OCI-LY7 (cell line): ENCODE results near the gene FAM227B. TPM values are rescaled to one million over a fixed set of nuclear protein-coding genes. Genes with fewer than 3 reads are reported as not detected.

ENCODE experiments used
- BruUV-seq: library from RNA; stranded (reverse); fragments of 400-500 nt; replicated peaks from 2 replicates; lab custom pipeline; 2021; lab: Mats Ljungman, UMichigan
- CTCF ChIA-PET: fragments of 300-600 bp; sonication (Branson Sonifier 250); formaldehyde crosslinking; loops from one replicate; lab custom pipeline; 2022; ENCODE audit warnings: antibody characterized with exemption; ENCODE audit not compliant: unreplicated experiment; lab: Charles Lee
- POLR2A ChIA-PET: fragments of 300-600 bp; sonication (Branson Sonifier 250); formaldehyde crosslinking; loops from one replicate; lab custom pipeline; 2022; ENCODE audit warnings: antibody characterized with exemption; lab: Charles Lee
- DNase-seq: peaks from one replicate; pipeline ENCODE4 v3.0.0-alpha.2; 2015; ENCODE audit warnings: low spot score
- H2AFZ ChIP-seq: fragments of 200-600 bp; sonication (generic), shearing (Covaris generic); 2 replicates; pipeline ENCODE4 v1.6.1; 2014; ENCODE audit warnings: mild to moderate bottlenecking, antibody characterized with exemption, low read length, moderate library complexity
- H3K27ac ChIP-seq: fragments of 200-600 bp; sonication (generic); 2 replicates; pipeline ENCODE4 v1.5.1; 2014; ENCODE audit warnings: mixed run types, low read depth, mild to moderate bottlenecking, moderate library complexity, low read length, inconsistent platforms; ENCODE audit not compliant: poor library complexity, severe bottlenecking
- H3K36me3 ChIP-seq: fragments of 200-600 bp; sonication (generic); 2 replicates; pipeline ENCODE4 v1.6.1; 2014; ENCODE audit warnings: mild to moderate bottlenecking, antibody characterized with exemption, low read length, moderate library complexity, mixed read lengths; ENCODE audit not compliant: insufficient read depth
- H3K4me1 ChIP-seq: fragments of 200-600 bp; sonication (generic); 2 replicates; pipeline ENCODE4 v1.5.1; 2014; ENCODE audit warnings: mild to moderate bottlenecking, low read length; ENCODE audit not compliant: insufficient read depth, poor library complexity, severe bottlenecking
- H3K4me2 ChIP-seq: fragments of 200-600 bp; sonication (generic); 2 replicates; pipeline ENCODE4 v1.6.1; 2014; ENCODE audit warnings: mild to moderate bottlenecking, low read length
- H3K4me3 ChIP-seq: fragments of 200-600 bp; sonication (generic); 2 replicates; pipeline ENCODE4 v1.5.1; 2014; ENCODE audit warnings: mild to moderate bottlenecking, low read depth, low read length; ENCODE audit not compliant: poor library complexity, severe bottlenecking
- H3K79me2 ChIP-seq: fragments of 200-600 bp; sonication (generic); 2 replicates; pipeline ENCODE4 v1.6.1; 2016; ENCODE audit warnings: low read depth, mild to moderate bottlenecking, low read length, moderate library complexity, mixed read lengths; ENCODE audit not compliant: insufficient read depth
- H3K9me2 ChIP-seq: fragments of 200-600 bp; sonication (generic); 2 replicates; pipeline ENCODE4 v1.6.1; 2016; ENCODE audit warnings: mild to moderate bottlenecking, low read length, mixed read lengths; ENCODE audit not compliant: insufficient read depth
- H3K9me3 ChIP-seq: fragments of 200-600 bp; sonication (generic); 2 replicates; pipeline ENCODE4 v1.6.1; 2014; ENCODE audit warnings: mild to moderate bottlenecking, mixed run types, low read length, mixed read lengths
- H4K20me1 ChIP-seq: fragments of 200-600 bp; sonication (generic); 2 replicates; pipeline ENCODE4 v1.6.1; 2014; ENCODE audit warnings: mild to moderate bottlenecking, antibody characterized with exemption, low read length, moderate library complexity, mixed read lengths; ENCODE audit not compliant: insufficient read depth
- EZH2phosphoT487 ChIP-seq: fragments of 200-600 bp; sonication (generic); IDR thresholded peaks from 2 replicates; pipeline ENCODE4 v1.6.1; 2018; ENCODE audit warnings: low read depth, borderline replicate concordance, mild to moderate bottlenecking, mixed run types, antibody characterized with exemption, low read length, moderate library complexity, mixed read lengths
- intact Hi-C: fragments of 100-400 bp; cut with micrococcal nuclease; formaldehyde crosslinking; loops from one replicate; pipeline ENCODE4 v1.10.0; 2022; ENCODE audit not compliant: unreplicated experiment
- total RNA-seq, 2 experiments: library from RNA; depleted of rRNA in 1 of 2; stranded (reverse); fragments of >200 nt in 1 of 2; shearing (Covaris generic) in 1 of 2; gene quantifications; 2 replicates each; pipeline ENCODE4 v1.2.3, GENCODE V29; 2014 to 2022
- TF ChIP-seq, protein P1 (sequence below): fragments of 200-600 bp; sonication (generic); conservative IDR thresholded peaks from 2 replicates; pipeline ENCODE4 v1.5.1; 2014; ENCODE audit warnings: mild to moderate bottlenecking, antibody characterized with exemption, low read length, moderate library complexity, mixed read lengths

FAM227B gene
- total RNA-seq, 2 experiments from 2014 or later = 2.9 to 6.2 TPM

DNA sequence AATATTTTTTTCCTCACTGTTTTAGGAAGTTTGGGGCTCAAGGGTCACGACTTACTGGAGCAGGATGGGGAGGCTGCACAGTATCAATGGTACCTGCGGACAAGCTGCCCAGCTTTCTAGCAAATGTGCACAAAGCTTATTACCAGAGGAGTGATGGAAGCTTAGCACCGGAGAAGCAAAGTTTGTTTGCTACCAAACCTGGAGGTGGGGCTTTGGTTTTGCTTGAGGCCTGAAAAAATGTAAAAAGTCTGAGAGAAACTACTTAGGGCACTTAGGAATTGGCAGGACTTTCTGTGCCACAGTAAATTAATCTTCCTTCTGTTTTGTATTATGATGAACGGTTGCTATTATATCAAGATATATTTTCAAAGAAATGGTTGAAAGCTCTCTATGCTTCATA lies 292.7 kb downstream of the FAM227B start:
- Histone ChIP-seq H3K9me2 (no peaks in the 10 kb centered on the region), H4K20me1 (no peaks in the 10 kb centered on the region), H2AFZ (no peak overlapping the region), H3K79me2 (no peaks in the 10 kb centered on the region), H3K9me3 (no peaks in the 10 kb centered on the region), H3K4me3 (no peak overlapping the region), H3K27ac (no peak overlapping the region), H3K4me2 (no peak overlapping the region), H3K4me1 (no peaks in the 10 kb centered on the region), H3K36me3 (no peaks in the 10 kb centered on the region)
- no peak for DNase-seq
- no TSS peak for BruUV-seq
- CTCF ChIA-PET = no interaction called here
- no peak for TF ChIP-seq EZH2phosphoT487
- TF ChIP-seq, protein P1, sequence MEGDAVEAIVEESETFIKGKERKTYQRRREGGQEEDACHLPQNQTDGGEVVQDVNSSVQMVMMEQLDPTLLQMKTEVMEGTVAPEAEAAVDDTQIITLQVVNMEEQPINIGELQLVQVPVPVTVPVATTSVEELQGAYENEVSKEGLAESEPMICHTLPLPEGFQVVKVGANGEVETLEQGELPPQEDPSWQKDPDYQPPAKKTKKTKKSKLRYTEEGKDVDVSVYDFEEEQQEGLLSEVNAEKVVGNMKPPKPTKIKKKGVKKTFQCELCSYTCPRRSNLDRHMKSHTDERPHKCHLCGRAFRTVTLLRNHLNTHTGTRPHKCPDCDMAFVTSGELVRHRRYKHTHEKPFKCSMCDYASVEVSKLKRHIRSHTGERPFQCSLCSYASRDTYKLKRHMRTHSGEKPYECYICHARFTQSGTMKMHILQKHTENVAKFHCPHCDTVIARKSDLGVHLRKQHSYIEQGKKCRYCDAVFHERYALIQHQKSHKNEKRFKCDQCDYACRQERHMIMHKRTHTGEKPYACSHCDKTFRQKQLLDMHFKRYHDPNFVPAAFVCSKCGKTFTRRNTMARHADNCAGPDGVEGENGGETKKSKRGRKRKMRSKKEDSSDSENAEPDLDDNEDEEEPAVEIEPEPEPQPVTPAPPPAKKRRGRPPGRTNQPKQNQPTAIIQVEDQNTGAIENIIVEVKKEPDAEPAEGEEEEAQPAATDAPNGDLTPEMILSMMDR = no peak
- intact Hi-C loops = no loop called here
- POLR2A ChIA-PET = interaction anchor here (0.7 kb wide), 1 partner anchor 1726 kb away, joined by 4 read pairs; no protein-coding TSS in a partner anchor

DNA sequence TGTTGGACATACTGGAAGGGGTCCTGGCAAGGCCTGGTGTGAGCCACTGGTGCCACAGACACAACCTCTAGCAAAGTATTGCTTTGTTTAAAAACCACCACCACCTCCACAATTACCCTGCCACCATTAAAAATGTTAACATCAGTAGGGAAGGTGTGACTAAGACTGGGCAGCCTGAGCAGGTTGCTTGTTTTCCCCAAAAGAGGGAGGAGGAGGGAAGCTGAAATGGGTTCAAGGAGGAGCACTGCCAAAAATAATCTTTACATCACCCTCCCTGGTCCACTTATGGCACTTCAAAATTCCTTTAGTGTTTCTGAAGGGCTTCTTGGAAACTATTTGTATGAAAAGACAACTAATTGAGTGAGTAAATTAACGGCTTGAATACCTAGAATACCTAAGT lies 297.4 kb downstream of the FAM227B start:
- ChIA-PET CTCF (no interaction called here), POLR2A (no interaction called here)
- no peaks in the 10 kb centered on the region for H3K79me2 ChIP-seq
- no peak overlapping the region for H3K27ac ChIP-seq
- no peak overlapping the region for H3K4me3 ChIP-seq
- intact Hi-C loops = no loop called here
- no peak overlapping the region for H2AFZ ChIP-seq
- no peaks in the 10 kb centered on the region for H3K9me3 ChIP-seq
- TF ChIP-seq EZH2phosphoT487 = no peak
- TF ChIP-seq, protein P1 = no peak
- H3K4me1 ChIP-seq = no peaks in the 10 kb centered on the region
- H4K20me1 ChIP-seq = no peaks in the 10 kb centered on the region
- peaks cover 7% of the 10 kb centered on the region; the same call in 1 of the 2 replicates for H3K36me3 ChIP-seq
- no peak for DNase-seq
- no TSS peak for BruUV-seq
- no peak overlapping the region for H3K4me2 ChIP-seq
- H3K9me2 ChIP-seq = no peaks in the 10 kb centered on the region

DNA sequence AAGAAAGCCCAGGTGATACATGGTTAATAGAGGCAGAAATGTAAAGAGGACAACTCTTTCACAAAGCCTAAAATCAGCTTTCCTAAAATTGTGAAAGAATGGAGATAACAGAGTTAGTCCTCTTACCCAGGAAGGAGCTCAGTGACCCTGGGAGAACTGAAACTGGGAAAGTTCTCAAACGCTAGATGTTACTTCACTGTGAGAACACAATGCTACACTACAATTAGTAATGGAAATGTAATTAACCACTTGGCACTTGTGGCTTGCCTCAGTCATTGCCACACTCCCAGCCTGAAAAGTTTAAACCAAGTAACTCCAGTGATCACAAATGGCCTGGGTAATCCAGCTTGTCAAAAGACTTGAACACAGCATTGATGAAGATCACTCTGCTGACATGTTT lies 300.3 kb downstream of the FAM227B start:
- POLR2A ChIA-PET = interaction anchor here (0.7 to 0.8 kb wide), 2 partner anchors 17 to 651 kb away, joined by 3 to 5 read pairs; no protein-coding TSS in a partner anchor
- CTCF ChIA-PET = no interaction called here

More for the DNA sequence above, 300.3 kb downstream of the FAM227B start:
- no peaks in the 10 kb centered on the region for H3K9me3 ChIP-seq
- no TSS peak for BruUV-seq
- no peaks in the 10 kb centered on the region for H4K20me1 ChIP-seq
- intact Hi-C loops = no loop called here
- no peaks in the 10 kb centered on the region for H3K9me2 ChIP-seq
- H3K36me3 ChIP-seq = peaks cover 7% of the 10 kb centered on the region; the same call in 1 of the 2 replicates
- H3K4me2 ChIP-seq = no peak overlapping the region
- no peak for DNase-seq
- H3K4me3 ChIP-seq = no peak overlapping the region
- no peaks in the 10 kb centered on the region for H3K79me2 ChIP-seq
- TF ChIP-seq, protein P1 = no peak
- no peak for TF ChIP-seq EZH2phosphoT487
- no peaks in the 10 kb centered on the region for H3K4me1 ChIP-seq
- no peak overlapping the region for H2AFZ ChIP-seq
- no peak overlapping the region for H3K27ac ChIP-seq
